Memory B cell (primary cell): ENCODE results near the gene MTMR3.
"Not testable (repeated sequence)": the region's sequence is repeated elsewhere in the genome, so short reads cannot be mapped to it uniquely, and the experiment has no call there.

Experiments
- ATAC-seq: fragments of 150-1000 bp; cut with Tn5 transposase; 2 replicates; pipeline ENCODE4 v1.10.0; 2021; ENCODE audit warnings: low read depth, mild to moderate bottlenecking, moderate library complexity
- DNase-seq, 2 donors: peaks; one replicate each; pipeline ENCODE4 v3.0.0; 2022; ENCODE audit warnings: low spot score in 2 of 2
- H3K27ac Mint-ChIP-seq: one replicate; pipeline ENCODE4 v1.8.0; 2022; ENCODE audit warnings: mild to moderate bottlenecking, moderate library complexity, mixed read lengths
- H3K27me3 Mint-ChIP-seq: one replicate; pipeline ENCODE4 v1.8.0; 2022; ENCODE audit warnings: mixed read lengths
- H3K36me3 Mint-ChIP-seq: one replicate; pipeline ENCODE4 v1.8.0; 2022; ENCODE audit warnings: mild to moderate bottlenecking, mixed read lengths
- H3K4me1 Mint-ChIP-seq: one replicate; pipeline ENCODE4 v1.8.0; 2022; ENCODE audit warnings: mixed read lengths
- H3K4me3 Mint-ChIP-seq: one replicate; pipeline ENCODE4 v1.8.0; 2022; ENCODE audit warnings: mild to moderate bottlenecking, moderate library complexity, mixed read lengths
- H3K9me3 Mint-ChIP-seq: one replicate; pipeline ENCODE4 v1.8.0; 2022; ENCODE audit warnings: mixed read lengths

The MTMR3 gene

GRCh38 chr22:29946220-29946619, 63.2 kb downstream of the MTMR3 start:
- Mint-ChIP-seq H3K4me1 (peaks cover 29% of the 10 kb centered on the region), H3K4me3 (no peak overlapping the region), H3K9me3 (peaks cover 2% of the 10 kb centered on the region), H3K36me3 (peaks cover 9% of the 10 kb centered on the region), H3K27me3 (no peaks in the 10 kb centered on the region), H3K27ac (no peak overlapping the region)
- DNase-seq (no peak), ATAC-seq (no peak)

GRCh38 chr22:29947410-29948384, 64.7 kb downstream of the MTMR3 start:
- H3K36me3 Mint-ChIP-seq, result peaks cover under 1% of the 10 kb centered on the region
- DNase-seq (no peak), ATAC-seq (no peak)
- H3K4me3 Mint-ChIP-seq, result no peak overlapping the region
- H3K27ac Mint-ChIP-seq, result no peak overlapping the region
- H3K4me1 Mint-ChIP-seq, result peaks cover 26% of the 10 kb centered on the region
- no peaks in the 10 kb centered on the region for H3K9me3 Mint-ChIP-seq
- no peaks in the 10 kb centered on the region for H3K27me3 Mint-ChIP-seq

GRCh38 chr22:29948385-29948769, 65.4 kb downstream of the MTMR3 start:
- peaks cover 23% of the 10 kb centered on the region for H3K4me1 Mint-ChIP-seq
- DNase-seq, result no peak
- no peak overlapping the region for H3K4me3 Mint-ChIP-seq
- ATAC-seq, result no peak
- no peaks in the 10 kb centered on the region for H3K36me3 Mint-ChIP-seq
- no peaks in the 10 kb centered on the region for H3K9me3 Mint-ChIP-seq
- H3K27me3 Mint-ChIP-seq, result no peaks in the 10 kb centered on the region
- H3K27ac Mint-ChIP-seq, result no peak overlapping the region

DNA sequence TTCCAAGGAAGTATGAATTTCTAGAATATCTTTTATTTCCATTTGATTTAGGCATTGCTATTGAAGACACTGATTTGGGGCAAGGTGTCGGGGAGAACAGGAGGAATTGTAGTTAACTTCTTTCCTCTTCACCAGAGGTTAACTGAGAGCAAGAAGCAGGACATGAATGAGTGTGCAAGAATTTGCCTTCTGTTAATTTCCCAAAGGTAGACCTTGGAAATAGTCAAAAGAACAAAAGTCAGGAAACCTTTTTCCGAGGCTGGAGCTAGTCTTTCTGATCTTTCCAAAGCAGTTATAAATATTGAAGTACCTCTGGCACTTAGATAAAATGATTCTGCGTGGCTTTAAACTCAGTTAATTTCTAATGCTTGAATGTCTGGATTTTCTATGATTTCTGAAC, 66.9 kb downstream of the MTMR3 start:
- H3K36me3 Mint-ChIP-seq, result no peaks in the 10 kb centered on the region
- H3K4me3 Mint-ChIP-seq, result no peak overlapping the region
- H3K27me3 Mint-ChIP-seq, result no peaks in the 10 kb centered on the region
- H3K9me3 Mint-ChIP-seq, result no peaks in the 10 kb centered on the region
- DNase-seq (no peak), ATAC-seq (no peak)
- peaks cover 19% of the 10 kb centered on the region for H3K4me1 Mint-ChIP-seq
- H3K27ac Mint-ChIP-seq, result no peak overlapping the region

GRCh38 chr22:29951791-29952413, 68.9 kb downstream of the MTMR3 start:
- Mint-ChIP-seq H3K27ac (no peak overlapping the region), H3K27me3 (no peaks in the 10 kb centered on the region), H3K4me3 (no peak overlapping the region), H3K9me3 (no peaks in the 10 kb centered on the region), H3K4me1 (peaks cover 13% of the 10 kb centered on the region), H3K36me3 (peaks cover 2% of the 10 kb centered on the region)
- no peak for DNase-seq
- ATAC-seq, result no peak

DNA sequence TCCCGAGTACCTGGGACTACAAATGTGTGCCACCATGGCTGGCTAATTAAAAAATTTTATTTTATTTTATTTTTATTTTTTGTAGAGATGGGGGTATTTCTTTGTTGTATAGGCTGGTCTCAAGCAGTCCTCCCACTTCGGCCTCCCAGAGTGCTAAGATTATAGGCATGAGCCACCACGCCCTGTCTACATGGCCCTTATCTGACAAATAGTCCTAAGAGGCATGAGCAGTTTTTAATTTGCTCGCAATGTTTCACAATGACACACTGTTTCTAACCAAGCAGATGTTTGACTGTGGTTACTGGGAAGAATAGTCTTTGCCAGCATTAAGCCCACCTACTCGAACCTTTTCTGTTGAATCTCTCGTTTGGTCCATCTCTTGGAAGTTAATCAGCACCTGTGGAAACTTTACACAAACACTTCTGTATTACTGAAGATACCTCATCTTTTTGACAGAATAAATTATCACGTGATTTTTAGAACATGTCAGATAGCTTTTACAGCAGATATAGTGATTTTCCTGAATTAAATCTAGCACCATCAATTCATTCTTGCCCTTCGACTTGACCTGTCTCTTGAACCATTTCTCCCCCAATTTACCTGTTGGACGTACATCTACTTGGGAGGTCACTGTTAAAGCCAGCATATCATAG, 71.4 kb downstream of the MTMR3 start:
- Mint-ChIP-seq H3K27ac (no peak overlapping the region), H3K4me1 (peaks cover 10% of the 10 kb centered on the region), H3K9me3 (no peaks in the 10 kb centered on the region), H3K4me3 (no peak overlapping the region), H3K27me3 (no peaks in the 10 kb centered on the region), H3K36me3 (peaks cover 9% of the 10 kb centered on the region)
- DNase-seq, result no peak
- ATAC-seq, result no peak

GRCh38 chr22:29956680-29957079, 73.7 kb downstream of the MTMR3 start:
- H3K9me3 Mint-ChIP-seq, result no peaks in the 10 kb centered on the region
- no peak overlapping the region for H3K27ac Mint-ChIP-seq
- H3K27me3 Mint-ChIP-seq, result no peaks in the 10 kb centered on the region
- H3K36me3 Mint-ChIP-seq, result peaks cover 9% of the 10 kb centered on the region
- H3K4me3 Mint-ChIP-seq, result no peak overlapping the region
- ATAC-seq, result no peak
- H3K4me1 Mint-ChIP-seq, result peaks cover 7% of the 10 kb centered on the region
- no peak for DNase-seq

GRCh38 chr22:29958170-29958569, 75.2 kb downstream of the MTMR3 start:
- H3K27me3 Mint-ChIP-seq, result no peaks in the 10 kb centered on the region
- H3K4me1 Mint-ChIP-seq, result peaks cover 7% of the 10 kb centered on the region
- H3K36me3 Mint-ChIP-seq, result peaks cover 9% of the 10 kb centered on the region
- H3K27ac Mint-ChIP-seq, result no peak overlapping the region
- H3K4me3 Mint-ChIP-seq, result no peak overlapping the region
- H3K9me3 Mint-ChIP-seq, result no peaks in the 10 kb centered on the region
- ATAC-seq (no peak), DNase-seq (no peak)

DNA sequence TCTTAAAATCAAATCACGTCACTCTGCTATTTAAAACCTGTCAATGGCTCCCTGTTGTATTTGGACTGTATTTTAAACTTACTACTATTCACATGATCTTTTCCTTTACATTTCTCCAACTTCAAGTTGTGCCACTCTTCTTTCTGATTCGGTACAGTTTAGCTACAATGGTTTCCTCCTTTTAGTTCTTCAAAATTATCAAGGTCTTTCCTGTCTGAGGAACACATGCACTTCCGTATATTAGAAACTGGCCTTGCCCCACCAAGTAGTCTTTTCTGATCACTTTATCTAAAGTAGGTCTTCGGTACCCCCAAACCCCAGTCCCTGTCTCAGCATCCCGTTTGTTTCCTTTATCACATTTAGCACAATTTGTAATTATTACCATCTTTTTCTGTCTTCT, 81.8 kb downstream of the MTMR3 start:
- Mint-ChIP-seq H3K27ac (no peak overlapping the region), H3K27me3 (no peaks in the 10 kb centered on the region)
- no peak for ATAC-seq

DNA sequence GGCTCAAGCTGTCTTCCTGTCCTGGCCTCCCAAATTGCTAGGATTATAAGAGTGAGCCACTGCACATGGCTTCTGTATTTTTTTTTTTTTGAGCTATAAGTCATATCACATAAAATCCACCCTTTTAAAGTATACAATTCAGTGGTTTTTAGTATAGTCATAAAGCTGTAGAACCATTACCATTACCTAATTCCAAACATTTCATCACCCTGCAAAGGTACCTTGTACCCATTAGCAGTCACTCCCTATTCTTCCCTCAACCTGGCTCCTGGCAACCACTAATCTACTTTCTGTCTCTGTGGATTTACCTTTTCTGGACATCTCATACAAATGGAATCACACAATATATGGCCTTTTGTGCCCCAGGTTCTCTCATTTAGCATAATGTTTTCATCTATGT, 84.5 kb downstream of the MTMR3 start:
- DNase-seq (no peak), ATAC-seq (no peak)
- H3K4me1 Mint-ChIP-seq, result peaks cover 13% of the 10 kb centered on the region
- no peaks in the 10 kb centered on the region for H3K9me3 Mint-ChIP-seq
- no peaks in the 10 kb centered on the region for H3K27me3 Mint-ChIP-seq
- H3K36me3 Mint-ChIP-seq, result peaks cover 19% of the 10 kb centered on the region
- no peak overlapping the region for H3K27ac Mint-ChIP-seq
- no peak overlapping the region for H3K4me3 Mint-ChIP-seq

More for the DNA sequence above, 81.8 kb downstream of the MTMR3 start:
- peaks cover 11% of the 10 kb centered on the region for H3K36me3 Mint-ChIP-seq
- H3K9me3 Mint-ChIP-seq, result no peaks in the 10 kb centered on the region
- peaks cover 12% of the 10 kb centered on the region for H3K4me1 Mint-ChIP-seq
- no peak overlapping the region for H3K4me3 Mint-ChIP-seq
- DNase-seq, result no peak

GRCh38 chr22:29971607-29972006, 88.6 kb downstream of the MTMR3 start:
- H3K27ac Mint-ChIP-seq, result no peak overlapping the region
- no peaks in the 10 kb centered on the region for H3K27me3 Mint-ChIP-seq
- ATAC-seq, result no peak

DNA sequence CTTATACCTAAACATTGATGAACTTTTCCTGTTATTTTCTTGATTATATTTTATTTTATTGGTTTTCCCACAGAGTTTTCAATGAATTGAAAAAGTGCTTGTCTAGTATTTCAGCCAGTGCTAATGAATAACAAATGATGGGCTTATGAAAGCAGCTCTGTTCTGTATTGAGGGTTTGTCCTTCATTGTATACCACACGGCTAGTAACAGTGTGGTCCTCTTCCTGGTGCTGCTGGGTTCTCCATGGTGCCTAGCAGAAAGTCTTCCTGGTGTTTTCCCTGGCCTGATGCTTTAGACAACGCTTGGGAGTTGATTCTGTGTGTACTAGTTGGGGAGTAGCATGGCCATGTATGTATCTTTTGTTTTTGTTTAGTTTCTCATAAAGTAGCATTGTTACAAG, 89.1 kb downstream of the MTMR3 start:
- peaks cover 19% of the 10 kb centered on the region for H3K36me3 Mint-ChIP-seq
- DNase-seq (no peak), ATAC-seq (no peak)
- H3K9me3 Mint-ChIP-seq, result no peaks in the 10 kb centered on the region
- H3K27me3 Mint-ChIP-seq, result no peaks in the 10 kb centered on the region
- H3K27ac Mint-ChIP-seq, result no peak overlapping the region
- H3K4me3 Mint-ChIP-seq, result no peak overlapping the region
- peaks cover 7% of the 10 kb centered on the region for H3K4me1 Mint-ChIP-seq

More at GRCh38 chr22:29971607-29972006, 88.6 kb downstream of the MTMR3 start:
- H3K4me3 Mint-ChIP-seq, result no peak overlapping the region
- no peaks in the 10 kb centered on the region for H3K9me3 Mint-ChIP-seq
- H3K4me1 Mint-ChIP-seq, result peaks cover 7% of the 10 kb centered on the region
- peaks cover 19% of the 10 kb centered on the region for H3K36me3 Mint-ChIP-seq
- DNase-seq, result no peak

GRCh38 chr22:29973269-29973668, 90.3 kb downstream of the MTMR3 start:
- Mint-ChIP-seq H3K4me3 (no peak overlapping the region), H3K27me3 (no peaks in the 10 kb centered on the region), H3K4me1 (peaks cover 7% of the 10 kb centered on the region), H3K9me3 (no peaks in the 10 kb centered on the region), H3K36me3 (peaks cover 17% of the 10 kb centered on the region), H3K27ac (no peak overlapping the region)
- ATAC-seq (no peak), DNase-seq (no peak)

DNA sequence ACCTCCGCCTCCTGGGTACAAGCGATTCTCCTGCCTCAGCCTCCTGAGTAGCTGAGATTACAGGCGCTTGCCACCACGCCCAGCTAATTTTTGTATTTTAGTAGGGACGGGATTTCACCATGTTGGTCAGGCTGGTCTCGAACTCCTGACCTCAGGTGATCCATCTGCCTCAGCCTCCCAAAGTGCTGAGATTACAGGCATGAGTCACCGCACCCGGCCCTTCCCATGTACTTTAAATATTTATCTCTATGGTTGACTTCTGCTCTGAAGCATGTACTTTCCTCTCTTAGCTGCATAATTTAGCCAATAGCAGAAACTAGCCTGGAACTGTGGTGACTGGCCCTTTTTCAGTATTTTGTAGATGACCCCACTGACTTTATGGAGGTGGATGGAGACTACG, 90.7 kb downstream of the MTMR3 start:
- not testable (repeated sequence) for H3K27me3 Mint-ChIP-seq, H3K9me3 Mint-ChIP-seq, H3K27ac Mint-ChIP-seq, H3K4me1 Mint-ChIP-seq, DNase-seq, ATAC-seq, H3K4me3 Mint-ChIP-seq
- H3K36me3 Mint-ChIP-seq, result peaks cover 17% of the 10 kb centered on the region
